NCI-H187 treated with DMSO at 0.1 percent for 48 hours (cell line): ENCODE data around the gene ANKRD55.
A peak's percentile ranks its signal among the peaks of the same experiment; 100 is the strongest.
"Not testable (repeated sequence)": the region's sequence is repeated elsewhere in the genome, so short reads cannot be mapped to it uniquely, and the experiment has no call there.

Experiments
- DNase-seq: peaks from one replicate; lab custom pipeline; 2025; lab: John Stamatoyannopoulos, UW

The ANKRD55 gene

DNA sequence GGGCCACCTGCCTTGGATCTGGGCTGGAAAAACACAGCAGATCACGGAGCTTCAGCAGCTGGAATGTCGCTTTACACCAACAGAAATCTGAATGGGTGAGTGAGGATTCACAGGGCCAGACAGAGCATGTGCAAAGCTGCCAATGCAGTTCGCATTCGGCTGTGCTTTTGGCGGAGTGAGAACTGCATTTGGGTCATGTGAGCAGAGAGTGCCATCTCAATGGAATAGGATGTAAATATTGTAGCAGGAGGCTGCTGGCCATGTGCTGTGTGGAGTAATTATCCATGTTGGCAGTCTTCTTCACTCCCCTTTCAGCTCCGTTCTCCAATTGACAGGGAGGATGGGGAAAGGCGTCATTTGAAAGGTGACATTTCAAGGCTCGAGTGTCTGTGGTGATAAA is at the start of gene ANKRD55:
Gene ANKRD55 (minus strand): TSS at position 101 of the 400 bp plus-strand sequence. CDS start 417 bp downstream, outside the sequence.
- peak; percentile 13 for DNase-seq

- no peak for DNase-seq
Observed at GRCh38 chr5:56282216-56282615, 49.1 kb upstream of the ANKRD55 start.

DNA sequence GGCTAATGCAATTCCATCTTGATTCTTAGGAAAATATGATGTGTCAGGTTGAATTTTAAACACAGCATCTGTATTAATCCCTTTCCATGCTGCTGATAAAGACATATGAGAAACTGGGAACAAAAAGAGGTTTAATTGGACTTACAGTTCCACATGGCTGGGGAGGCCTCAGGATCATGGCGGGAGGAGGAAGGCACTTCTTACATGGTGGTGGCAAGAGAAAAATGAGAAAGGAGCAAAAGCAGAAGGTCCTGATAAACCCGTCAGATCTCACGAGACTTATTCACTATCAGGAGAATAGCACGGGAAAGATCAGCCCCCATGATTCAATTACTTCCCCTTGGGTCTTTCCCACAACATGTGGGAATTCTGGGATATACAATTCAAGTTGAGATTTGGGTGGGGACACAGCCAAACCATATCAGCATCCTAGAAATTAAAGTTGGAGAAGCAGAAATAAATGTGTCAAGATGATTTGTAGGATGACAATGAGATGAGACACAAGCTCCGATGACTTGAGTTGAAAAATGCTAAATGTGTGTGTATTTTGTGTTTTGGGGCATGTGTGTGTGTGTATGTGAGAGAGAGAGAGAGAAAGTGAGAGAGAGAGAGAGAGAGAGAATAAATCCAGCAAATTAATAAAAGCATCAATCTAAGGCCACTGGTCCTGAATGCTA is 48.5 kb upstream of the ANKRD55 start:
- no peak for DNase-seq

DNA sequence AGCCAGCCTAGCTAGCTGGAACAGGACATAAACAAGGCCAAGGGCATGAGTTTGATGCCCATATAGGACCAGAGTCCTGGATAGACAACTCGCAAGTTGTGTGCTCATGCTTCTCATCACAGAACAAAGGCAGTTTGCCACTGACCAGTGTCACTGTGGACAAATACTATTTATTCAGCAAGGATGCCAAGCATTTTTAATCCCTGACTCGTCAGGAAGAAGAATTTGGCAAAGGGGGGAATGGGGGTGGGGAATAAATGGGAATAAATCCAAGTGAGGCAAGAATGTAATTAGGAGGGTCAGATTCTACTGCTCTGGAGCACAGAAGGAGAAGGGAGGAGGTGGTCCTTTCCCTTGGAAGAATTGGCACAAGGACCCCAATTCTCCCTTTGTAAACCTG is 46.8 kb upstream of the ANKRD55 start:
- DNase-seq, result no peak

DNA sequence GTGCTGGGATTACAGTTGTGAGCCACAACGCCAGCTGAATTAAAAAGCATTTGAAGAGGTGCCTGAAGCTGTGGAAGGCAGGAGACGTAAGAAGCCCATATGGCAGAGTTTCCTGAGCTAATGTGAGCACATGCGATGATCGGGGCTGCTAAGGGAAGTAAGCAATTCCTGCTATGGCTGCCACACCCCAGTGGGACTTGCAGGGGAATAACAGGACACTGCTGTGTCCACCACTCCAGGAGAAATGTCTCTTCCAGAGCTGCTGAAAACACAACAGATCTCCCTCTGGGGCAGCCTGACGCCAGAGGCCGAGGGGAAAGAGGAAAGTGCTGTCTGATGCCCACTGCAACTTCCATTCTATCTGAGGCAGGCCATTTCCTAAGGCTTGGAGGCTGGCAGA is 46.2 kb upstream of the ANKRD55 start:
- no peak for DNase-seq

- DNase-seq, result no peak
Observed at GRCh38 chr5:56278335-56278753, 45.2 kb upstream of the ANKRD55 start.

DNA sequence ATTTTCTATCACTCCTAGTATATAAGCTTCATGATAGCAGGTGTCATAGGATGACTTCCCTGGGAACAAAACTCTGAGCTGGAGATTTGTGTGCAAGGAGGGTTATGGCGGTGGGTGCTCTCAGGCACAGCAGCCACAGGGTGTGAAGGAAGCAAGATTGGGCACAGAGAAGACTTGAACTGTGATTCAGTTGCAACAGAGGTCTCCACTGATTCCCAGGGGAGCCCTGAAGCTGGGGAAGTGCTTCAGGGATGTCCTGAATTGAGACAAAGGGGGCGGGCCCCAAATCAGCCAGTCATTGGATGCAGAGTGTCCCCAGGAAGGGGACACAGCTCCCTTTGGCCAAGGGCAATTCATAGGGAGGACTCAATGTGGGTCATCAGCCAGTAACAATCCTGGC is 44.4 kb upstream of the ANKRD55 start:
- no peak for DNase-seq

- DNase-seq, result no peak
Observed at GRCh38 chr5:56273376-56273955, 40.3 kb upstream of the ANKRD55 start.

- DNase-seq, result no peak
Observed at GRCh38 chr5:56272765-56273164, 39.6 kb upstream of the ANKRD55 start.

- peak; percentile 20 for DNase-seq
Observed at GRCh38 chr5:56270568-56271392, 37.6 kb upstream of the ANKRD55 start.

DNA sequence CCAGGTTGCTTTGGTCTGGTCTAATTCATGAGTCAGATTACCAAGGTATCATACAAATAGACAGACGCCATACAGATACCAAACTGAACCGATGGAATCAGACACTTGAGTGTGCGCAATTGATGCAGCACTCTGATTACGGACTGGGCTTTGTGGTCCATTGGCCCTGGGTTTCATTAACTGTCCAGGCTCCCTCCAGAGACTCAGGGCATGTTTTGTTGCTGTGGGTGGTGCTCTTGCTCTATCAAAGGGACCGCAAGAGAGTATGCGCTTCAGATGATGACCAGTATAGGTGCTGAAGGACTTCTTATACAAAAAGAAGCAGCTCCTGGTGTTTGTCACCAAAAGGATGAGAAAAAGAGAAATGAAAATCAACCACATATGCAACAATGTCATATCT is 36.9 kb upstream of the ANKRD55 start:
- no peak for DNase-seq

DNA sequence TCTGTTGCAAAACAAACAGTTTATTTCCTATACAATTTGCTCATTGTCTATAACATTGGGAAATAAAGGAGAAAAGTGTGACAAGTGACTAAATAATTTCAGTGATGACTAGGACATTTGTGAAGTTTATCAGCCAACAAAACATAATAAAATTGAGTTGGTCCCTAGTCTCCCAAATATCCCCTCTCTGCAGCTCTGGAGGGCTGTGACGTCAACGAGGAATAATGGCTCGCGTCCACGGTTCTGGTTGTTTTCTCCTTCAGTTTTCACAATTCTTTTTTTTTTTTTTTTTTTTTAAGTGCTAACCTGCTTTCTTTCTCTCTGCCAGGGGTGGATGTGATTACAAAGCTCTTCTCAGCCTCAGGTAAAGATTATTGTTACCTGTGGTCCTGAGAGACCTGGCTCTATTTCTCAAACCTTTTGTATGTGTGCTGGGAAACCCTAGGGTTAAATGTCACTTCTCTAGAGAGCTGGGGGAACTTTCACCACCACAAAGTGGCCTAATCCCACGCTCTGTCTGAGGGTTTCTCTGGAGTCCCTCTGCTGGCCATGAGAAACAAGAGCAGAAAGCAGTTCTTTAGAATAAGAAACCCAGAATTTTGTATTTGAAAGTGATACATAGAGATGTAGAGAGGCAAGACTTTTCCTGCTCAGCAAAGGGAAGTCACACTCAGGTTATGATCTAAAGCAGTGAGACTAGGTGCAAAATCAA is 36.2 kb upstream of the ANKRD55 start:
- no peak for DNase-seq

GRCh38 chr5:56268707-56269106 is 35.6 kb upstream of the ANKRD55 start:
- not testable (repeated sequence) for DNase-seq

DNA sequence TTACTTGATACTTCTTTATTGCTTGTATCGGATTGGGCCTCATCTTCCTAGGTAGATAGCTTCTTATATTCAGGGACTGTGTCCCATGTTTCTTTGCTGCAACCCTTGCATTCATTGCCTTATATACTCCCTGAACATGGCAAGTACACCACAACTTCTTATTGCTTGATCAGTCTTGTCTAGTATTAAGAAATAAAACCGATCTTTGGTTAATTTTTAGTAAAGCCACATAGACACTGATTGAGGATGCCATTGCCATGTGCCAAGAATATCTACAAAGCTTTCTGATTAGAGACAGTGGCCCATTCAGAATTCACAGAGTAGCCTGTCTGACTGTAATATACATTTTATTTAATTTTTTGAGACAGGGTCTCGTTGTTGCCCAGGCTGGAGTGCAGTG is 34.7 kb upstream of the ANKRD55 start:
- no peak for DNase-seq

- DNase-seq, result no peak
Observed at GRCh38 chr5:56264417-56265025, 31.4 kb upstream of the ANKRD55 start.

- no peak for DNase-seq
Observed at GRCh38 chr5:56262279-56262678, 29.1 kb upstream of the ANKRD55 start.

GRCh38 chr5:56259002-56259511 is 25.9 kb upstream of the ANKRD55 start:
- no peak for DNase-seq

GRCh38 chr5:56257763-56258529 is 24.8 kb upstream of the ANKRD55 start:
- DNase-seq, result not testable (repeated sequence)

DNA sequence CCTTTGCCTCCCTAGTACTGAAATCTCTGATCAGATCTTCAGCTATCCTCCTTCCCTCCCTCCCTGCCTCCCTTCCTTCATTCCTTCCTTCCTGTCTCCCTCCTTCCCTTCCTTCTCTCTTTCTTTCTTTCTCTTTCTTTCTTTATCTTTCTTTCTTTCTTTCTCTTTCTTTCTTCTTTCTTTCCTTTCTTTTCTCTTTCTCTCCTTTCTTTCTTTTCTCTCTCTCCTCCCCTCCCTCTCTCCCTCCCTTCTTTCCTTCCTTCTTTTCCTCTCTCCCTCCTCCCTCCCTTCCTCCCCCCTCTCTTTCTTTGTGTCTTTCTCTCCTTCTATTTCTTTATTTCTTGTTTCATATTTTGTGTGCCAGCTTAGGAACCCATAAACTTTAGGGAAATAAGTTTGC is 23.9 kb upstream of the ANKRD55 start:
- DNase-seq, result no peak

DNA sequence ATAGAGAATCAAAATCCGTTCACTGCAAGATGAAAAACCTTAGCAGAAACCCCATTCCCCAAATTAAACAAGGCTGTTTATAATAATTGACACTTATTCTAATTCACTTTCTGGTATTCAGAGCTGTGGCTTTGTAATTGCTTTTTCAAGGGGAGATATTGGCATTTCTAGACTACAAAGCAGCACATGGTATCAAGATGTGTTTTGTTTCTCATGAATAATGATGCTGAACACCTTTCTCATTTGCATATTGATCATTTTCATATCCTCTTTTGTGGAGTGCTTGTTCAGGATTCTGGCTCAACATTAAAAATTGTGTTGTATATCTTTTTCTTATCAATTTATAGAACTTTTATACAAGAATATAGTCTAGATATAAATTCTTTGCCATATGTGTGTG is 22.4 kb upstream of the ANKRD55 start:
- no peak for DNase-seq

- no peak for DNase-seq
Observed at GRCh38 chr5:56253924-56254323, 20.8 kb upstream of the ANKRD55 start.
